Nucleus accumbens (tissue), 56 donors: Measurements from ENCODE around the gene C11orf65.
"Not testable (repeated sequence)": the region's sequence is repeated elsewhere in the genome, so short reads cannot be mapped to it uniquely, and the experiment has no call there.

Experiments
- DNase-seq, 56 donors: peaks; one replicate each; lab custom pipeline; 2025; lab: John Stamatoyannopoulos, UW

The C11orf65 gene

GRCh38 chr11:108373505-108373904 is 93.8 kb downstream of the C11orf65 start:
- DNase-seq, result not testable (repeated sequence)

DNA sequence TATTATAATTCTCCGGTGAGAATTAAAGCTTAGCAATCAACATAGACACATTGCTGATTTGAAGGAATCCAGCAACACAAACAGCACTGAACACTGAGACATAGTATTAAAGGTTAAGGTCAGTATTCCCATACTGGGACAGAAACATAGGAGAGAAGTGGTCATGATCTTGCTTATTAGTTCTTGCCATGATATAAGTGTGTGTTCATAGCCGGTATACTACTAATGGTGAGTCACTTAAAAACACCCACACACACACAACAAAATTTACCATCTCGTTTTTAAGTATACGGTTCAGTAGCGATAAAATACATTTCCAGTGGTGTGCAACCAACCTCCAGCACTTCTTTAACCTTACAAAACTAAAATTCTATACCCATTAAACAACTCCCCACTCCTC is 96.3 kb downstream of the C11orf65 start:
- no peak for DNase-seq

DNA sequence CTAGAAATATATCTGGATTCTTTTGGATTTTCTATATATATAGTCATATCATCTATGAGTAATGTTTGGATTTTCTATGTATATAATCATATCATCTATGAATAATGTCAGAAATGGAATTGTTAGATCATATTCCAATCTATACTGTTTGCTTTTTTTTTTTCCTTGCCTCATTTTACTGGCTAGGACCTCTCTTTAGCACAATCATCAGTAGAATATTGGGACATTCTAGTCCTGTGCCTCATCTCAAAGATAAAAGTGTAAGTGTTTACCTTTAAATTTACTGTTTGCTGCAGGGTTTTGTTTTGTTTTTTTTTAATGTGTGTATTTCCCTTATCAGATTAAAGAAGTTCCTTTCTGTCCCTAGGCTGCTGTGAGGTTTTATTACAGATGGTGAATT is 97.0 kb downstream of the C11orf65 start:
- DNase-seq, result no peak

DNA sequence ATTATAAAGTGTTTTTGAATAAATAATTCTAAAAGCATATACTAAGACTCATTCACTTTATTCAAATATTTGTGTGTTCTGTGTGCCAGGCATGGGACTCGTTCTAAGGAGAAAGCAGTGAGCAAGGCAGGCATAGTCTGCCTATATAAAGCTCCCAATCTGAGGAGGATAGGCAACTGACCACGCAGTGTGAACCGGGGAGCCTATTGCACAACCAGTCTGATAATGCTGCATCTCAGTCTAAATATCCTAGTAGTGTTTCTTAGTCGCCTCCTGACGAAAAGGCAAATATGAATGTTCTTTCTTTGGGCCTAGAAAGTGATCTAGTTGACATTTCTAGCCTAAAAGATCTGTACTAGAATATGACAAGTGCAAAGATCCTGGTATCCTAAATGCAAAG is 98.3 kb downstream of the C11orf65 start:
- no peak for DNase-seq

DNA sequence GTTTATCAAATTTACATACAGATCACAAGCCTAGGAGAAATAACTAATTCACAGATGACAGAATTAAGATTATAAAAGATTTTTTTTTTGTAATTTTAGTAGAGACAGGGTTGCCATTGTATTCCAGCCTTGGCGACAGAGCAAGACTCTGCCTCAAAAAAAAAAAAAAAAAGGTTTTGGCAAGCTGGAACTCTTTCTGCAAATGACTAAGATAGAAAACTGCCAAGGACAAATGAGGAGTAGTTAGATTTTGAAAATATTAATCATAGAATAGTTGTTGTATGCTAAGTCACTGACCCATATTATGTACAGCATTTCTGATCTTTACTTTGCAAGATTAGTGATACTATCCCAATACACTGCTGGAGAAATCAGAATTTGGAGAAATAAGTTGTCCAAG is 99.2 kb downstream of the C11orf65 start:
- no peak for DNase-seq

DNA sequence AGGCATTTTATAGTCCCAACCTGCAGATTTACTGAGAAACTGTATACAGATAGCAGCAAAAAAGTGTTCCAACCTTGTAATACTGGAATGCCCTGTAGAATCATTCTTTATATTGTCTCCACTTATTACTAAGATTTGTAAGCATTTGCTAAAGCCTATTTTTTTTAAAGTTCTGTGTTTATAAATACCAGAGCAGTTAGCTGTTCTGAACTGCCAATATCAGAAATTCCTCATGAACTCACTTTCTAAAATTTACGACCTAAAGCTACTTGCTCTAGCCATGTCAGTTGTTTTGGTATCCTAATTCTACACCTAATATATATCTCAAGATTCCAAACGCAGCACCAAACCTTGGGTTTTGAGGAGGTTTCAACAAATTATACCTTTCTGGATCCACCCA is 103.2 kb downstream of the C11orf65 start:
- DNase-seq, result no peak

GRCh38 chr11:108351468-108351867 is 115.9 kb downstream of the C11orf65 start:
- DNase-seq, result no peak

DNA sequence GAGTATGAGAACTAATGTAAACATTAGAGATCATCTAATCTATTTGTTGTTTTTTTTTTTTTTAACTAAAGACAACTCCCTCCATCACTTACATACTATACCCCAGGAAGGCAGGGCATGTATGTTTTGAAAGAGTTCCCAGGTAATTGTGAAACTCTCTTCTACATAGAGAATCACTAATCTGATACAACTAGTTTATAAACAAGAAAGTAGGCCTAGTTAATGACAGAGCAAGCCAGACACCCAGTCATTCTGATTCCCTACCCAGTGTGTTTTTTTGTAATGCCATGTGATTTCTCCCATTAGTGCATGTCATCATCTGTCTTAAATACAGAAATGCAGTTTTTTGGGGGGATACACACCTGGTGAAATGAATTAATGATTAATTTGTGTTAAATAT is 120.9 kb downstream of the C11orf65 start:
- DNase-seq, result no peak

DNA sequence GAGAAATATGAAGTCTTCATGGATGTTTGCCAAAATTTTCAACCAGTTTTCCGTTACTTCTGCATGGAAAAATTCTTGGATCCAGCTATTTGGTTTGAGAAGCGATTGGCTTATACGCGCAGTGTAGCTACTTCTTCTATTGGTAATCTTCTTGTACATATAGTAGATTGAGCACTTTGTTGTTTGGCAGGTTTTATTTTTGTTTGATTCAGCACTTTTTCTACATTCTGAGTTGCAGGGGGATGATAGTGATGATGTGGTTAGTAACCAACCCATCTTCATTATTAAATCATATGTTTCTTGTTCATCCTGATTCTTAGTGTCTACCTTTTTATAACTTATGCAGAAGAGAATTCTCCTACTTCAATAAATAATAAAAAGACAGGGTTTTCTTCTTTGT is 121.6 kb downstream of the C11orf65 start:
- DNase-seq, result no peak

- DNase-seq, result no peak
Measured at GRCh38 chr11:108343714-108344113, 123.6 kb downstream of the C11orf65 start.

- DNase-seq, result no peak
Measured at GRCh38 chr11:108341654-108342053, 125.7 kb downstream of the C11orf65 start.

DNA sequence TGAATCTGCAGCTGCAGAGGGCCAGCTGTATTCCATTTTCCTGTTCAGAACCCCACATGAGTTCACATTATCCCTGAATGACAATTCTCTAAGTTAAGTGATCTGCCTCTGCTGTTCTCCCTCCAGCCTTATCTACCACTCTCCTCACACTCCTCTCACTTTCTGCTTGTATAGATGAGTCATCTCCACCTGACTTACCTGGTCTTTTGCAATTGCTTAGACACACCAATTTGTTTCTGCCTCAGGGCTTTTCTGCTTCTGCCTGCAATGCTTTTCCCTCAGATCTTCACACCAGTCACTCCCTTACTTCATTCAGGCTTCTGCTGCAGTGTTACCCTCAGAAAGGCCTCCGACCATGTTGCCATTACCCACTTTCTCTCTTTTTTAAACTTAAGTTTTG is 126.4 kb downstream of the C11orf65 start:
- peak in 3 of 56 donors; percentile 0 to 13 (median 2) for DNase-seq

DNA sequence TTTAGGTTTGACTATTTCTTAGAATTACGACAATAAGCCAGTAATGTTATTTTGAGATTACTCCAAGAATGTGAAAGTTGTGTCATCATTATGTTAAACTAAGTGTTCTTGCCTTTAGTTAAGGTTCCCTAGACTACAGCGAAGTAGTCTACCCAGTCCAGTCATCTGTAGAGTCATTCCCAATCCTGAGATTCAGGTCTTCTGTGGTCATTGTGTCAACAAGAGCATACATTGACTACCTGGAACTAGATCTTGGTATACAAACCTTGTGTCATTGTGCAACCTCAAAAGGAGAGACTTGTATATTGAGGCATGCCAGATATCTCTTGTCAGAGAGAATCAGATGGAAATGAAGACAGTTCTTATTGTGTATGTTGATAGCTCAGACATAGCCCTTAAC is 128.6 kb downstream of the C11orf65 start:
- DNase-seq, result no peak

DNA sequence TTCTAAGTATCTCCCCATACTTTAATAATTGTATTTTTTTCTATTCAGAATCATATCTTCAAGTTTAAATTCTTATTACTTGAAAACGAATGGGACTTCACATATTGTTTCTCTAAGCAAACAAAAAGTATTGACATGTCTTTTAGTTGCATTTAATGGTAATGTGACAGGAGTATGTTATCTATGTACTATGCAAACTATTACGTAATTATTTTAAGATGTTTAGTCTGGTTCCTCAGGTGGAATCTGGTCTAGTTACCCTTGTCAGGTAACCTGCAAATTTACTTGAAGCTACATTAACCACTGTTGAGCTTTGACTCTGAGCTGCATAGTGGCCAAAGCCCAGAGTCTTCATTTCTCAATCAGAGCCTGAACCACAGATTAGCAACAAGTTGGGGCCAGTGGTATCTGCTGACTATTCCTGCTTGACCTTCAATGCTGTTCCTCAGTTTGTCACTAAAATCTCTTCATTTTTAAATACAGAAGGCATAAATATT is 133.9 kb downstream of the C11orf65 start:
- DNase-seq, result no peak
